GM23248 (cell line): ENCODE data around the gene RBM47. TPM values are rescaled to one million over a fixed set of nuclear protein-coding genes. Genes with fewer than 3 reads are reported as not detected.

ENCODE experiments used
- DNase-seq: peaks from one replicate; pipeline ENCODE4 v3.0.0-alpha.2; 2015
- H2AFZ ChIP-seq: fragments of 200-600 bp; sonication (generic); 2 replicates; pipeline ENCODE4 v1.6.1; 2016; ENCODE audit warnings: antibody characterized with exemption
- H3F3A ChIP-seq: fragments of 200-600 bp; sonication (generic); 2 replicates; pipeline ENCODE4 v1.6.1; 2016; ENCODE audit warnings: mild to moderate bottlenecking, antibody characterized with exemption, mixed run types; ENCODE audit not compliant: insufficient read depth
- H3K27ac ChIP-seq: fragments of 200-600 bp; sonication (generic); 2 replicates; pipeline ENCODE4 v1.5.1; 2016; ENCODE audit warnings: mild to moderate bottlenecking
- H3K27me3 ChIP-seq: fragments of 200-600 bp; sonication (generic); replicated peaks from 2 replicates; pipeline ENCODE4 v1.6.1; 2016; ENCODE audit warnings: mild to moderate bottlenecking; ENCODE audit not compliant: insufficient read depth
- H3K36me3 ChIP-seq: fragments of 200-600 bp; sonication (generic); 2 replicates; pipeline ENCODE4 v1.6.1; 2016; ENCODE audit warnings: low read depth, mild to moderate bottlenecking
- H3K4me1 ChIP-seq: fragments of 200-600 bp; sonication (generic); 2 replicates; pipeline ENCODE4 v1.6.1; 2016; ENCODE audit warnings: mild to moderate bottlenecking; ENCODE audit not compliant: insufficient read depth
- H3K4me2 ChIP-seq: fragments of 200-600 bp; sonication (generic); one replicate; pipeline ENCODE4 v1.6.1; 2016; ENCODE audit warnings: mild to moderate bottlenecking; ENCODE audit not compliant: unreplicated experiment
- H3K4me3 ChIP-seq: fragments of 200-600 bp; sonication (generic); 2 replicates; pipeline ENCODE4 v1.5.1; 2016; ENCODE audit warnings: mild to moderate bottlenecking
- H3K79me2 ChIP-seq: fragments of 200-600 bp; sonication (generic); 2 replicates; pipeline ENCODE4 v1.6.1; 2016; ENCODE audit warnings: mild to moderate bottlenecking; ENCODE audit not compliant: insufficient read depth
- H3K9ac ChIP-seq: fragments of 200-600 bp; sonication (generic); 2 replicates; pipeline ENCODE4 v1.6.1; 2016; ENCODE audit warnings: mild to moderate bottlenecking
- H3K9me2 ChIP-seq: fragments of 200-600 bp; sonication (generic); 2 replicates; pipeline ENCODE4 v1.6.1; 2016; ENCODE audit warnings: mixed run types, mild to moderate bottlenecking, moderate library complexity; ENCODE audit not compliant: insufficient read depth
- H3K9me3 ChIP-seq: fragments of 200-600 bp; sonication (generic); one replicate; pipeline ENCODE4 v1.6.1; 2017; ENCODE audit warnings: low read depth
- H4K20me1 ChIP-seq: fragments of 200-600 bp; sonication (generic); 2 replicates; pipeline ENCODE4 v1.6.0; 2016; ENCODE audit not compliant: insufficient read depth
- EZH2 ChIP-seq: fragments of 200-600 bp; sonication (generic); IDR thresholded peaks from 2 replicates; pipeline ENCODE4 v1.6.1; 2018; ENCODE audit warnings: antibody characterized with exemption, mild to moderate bottlenecking; ENCODE audit not compliant: insufficient read depth, poor library complexity, severe bottlenecking
- EZH2phosphoT487 ChIP-seq: fragments of 200-600 bp; sonication (generic); IDR thresholded peaks from 2 replicates; pipeline ENCODE4 v1.6.1; 2018; ENCODE audit warnings: antibody characterized with exemption, moderate library complexity, mild to moderate bottlenecking, low read depth; ENCODE audit not compliant: insufficient read depth
- whole genome bisulfite sequencing, 2 experiments: methylation state at CpG; one replicate each; pipeline ENCODE4 v1.1.6; 2015 to 2017; ENCODE audit warnings: low lambda C conversion rate in 2 of 2, low coverage in 1 of 2; ENCODE audit errors: missing lambda C conversion rate in 2 of 2; 5-methylcytosine and 5-hydroxymethylcytosine counted together
- in situ Hi-C: fragments of 300-500 bp; cut with MboI; formaldehyde crosslinking; loops from 2 replicates; pipeline ENCODE4 v1.15.0; 2020
- polyA plus RNA-seq: library from polyadenylated mRNA; unstranded; fragments of >200 nt; fragmentation: Nextera tagmentation; extraction: Ambion mirVana; gene quantifications from 2 replicates; pipeline ENCODE4 v1.2.1, GENCODE V29; 2016
- total RNA-seq: library from RNA; depleted of rRNA; stranded (reverse); fragments of >200 nt; shearing (Covaris generic); gene quantifications from 2 replicates; pipeline ENCODE4 v1.2.3, GENCODE V29; 2014

Gene RBM47
- total and polyA plus RNA-seq, 2 experiments from 2014 or later = 0.70 to 1.3 TPM

- Histone ChIP-seq H3F3A (no peaks in the 10 kb centered on the region), H4K20me1 (no peaks in the 10 kb centered on the region), H3K4me3 (no peak overlapping the region), H3K4me1 (peaks cover 3% of the 10 kb centered on the region; the same call in 1 of the 2 replicates), H3K27me3 (no peaks in the 10 kb centered on the region), H3K9me2 (no peaks in the 10 kb centered on the region), H3K36me3 (no peaks in the 10 kb centered on the region), H3K79me2 (no peaks in the 10 kb centered on the region), H2AFZ (no peak overlapping the region), H3K9ac (no peak overlapping the region), H3K27ac (no peak overlapping the region), H3K9me3 (no peaks in the 10 kb centered on the region), H3K4me2 (no peak overlapping the region)
- 85 to 89% methylated on average over 14 of the region's 14 CpGs for WGBS, 2 experiments
- no peak for DNase-seq
- TF ChIP-seq EZH2phosphoT487 (no peak), EZH2 (no peak)
- in situ Hi-C loops = no loop called here
These were observed 59.2 kb downstream of the RBM47 start for GRCh38 chr4:40570348-40571077.

GRCh38 chr4:40564815-40565483 is 64.7 kb downstream of the RBM47 start:
- TF ChIP-seq EZH2phosphoT487 = no peak
- TF ChIP-seq EZH2 = no peak
- no peak overlapping the region for H2AFZ ChIP-seq

GRCh38 chr4:40564004-40564403 is 65.7 kb downstream of the RBM47 start:
- 0 out of 2 replicates have a peak, but pooled peaks cover 4% of the 10 kb centered on the region for H3K4me1 ChIP-seq
- H3K9me3 ChIP-seq = no peaks in the 10 kb centered on the region
- H3K27ac ChIP-seq = no peak overlapping the region
- H4K20me1 ChIP-seq = no peaks in the 10 kb centered on the region
- WGBS, 2 experiments = 45 to 53% methylated on average over 3 of the region's 3 CpGs
- no peak overlapping the region for H3K4me2 ChIP-seq
- no peaks in the 10 kb centered on the region for H3K79me2 ChIP-seq
- no peaks in the 10 kb centered on the region for H3K27me3 ChIP-seq
- H3K4me3 ChIP-seq = no peak overlapping the region
- H3K36me3 ChIP-seq = no peaks in the 10 kb centered on the region
- in situ Hi-C loops = no loop called here
- H3K9ac ChIP-seq = no peak overlapping the region
- H3K9me2 ChIP-seq = no peaks in the 10 kb centered on the region
- TF ChIP-seq EZH2 (no peak), EZH2phosphoT487 (no peak)
- no peaks in the 10 kb centered on the region for H3F3A ChIP-seq
- DNase-seq = peak; percentile 44
- H2AFZ ChIP-seq = no peak overlapping the region

More at GRCh38 chr4:40564815-40565483, 64.7 kb downstream of the RBM47 start:
- H3K27ac ChIP-seq = no peak overlapping the region
- no peaks in the 10 kb centered on the region for H3F3A ChIP-seq
- H3K9me2 ChIP-seq = no peaks in the 10 kb centered on the region
- H3K4me2 ChIP-seq = no peak overlapping the region
- WGBS, 2 experiments = 60% methylated on average over 5 of the region's 5 CpGs
- H4K20me1 ChIP-seq = no peaks in the 10 kb centered on the region
- no peak for DNase-seq
- no peaks in the 10 kb centered on the region for H3K79me2 ChIP-seq
- H3K9me3 ChIP-seq = no peaks in the 10 kb centered on the region
- H3K27me3 ChIP-seq = no peaks in the 10 kb centered on the region
- H3K9ac ChIP-seq = no peak overlapping the region
- H3K36me3 ChIP-seq = no peaks in the 10 kb centered on the region
- no peak overlapping the region for H3K4me3 ChIP-seq
- in situ Hi-C loops = no loop called here
- 0 out of 2 replicates have a peak, but pooled peaks cover 4% of the 10 kb centered on the region for H3K4me1 ChIP-seq

- Histone ChIP-seq H3K9me2 (no peaks in the 10 kb centered on the region), H3K79me2 (no peaks in the 10 kb centered on the region), H3K4me1 (0 out of 2 replicates have a peak, but pooled peaks cover 4% of the 10 kb centered on the region), H3K27me3 (no peaks in the 10 kb centered on the region), H4K20me1 (no peaks in the 10 kb centered on the region), H2AFZ (no peak overlapping the region), H3K36me3 (no peaks in the 10 kb centered on the region), H3F3A (no peaks in the 10 kb centered on the region), H3K4me3 (no peak overlapping the region), H3K9ac (no peak overlapping the region), H3K27ac (no peak overlapping the region), H3K4me2 (no peak overlapping the region), H3K9me3 (no peaks in the 10 kb centered on the region)
- in situ Hi-C loops = no loop called here
- WGBS, 2 experiments = 94 to 95% methylated on average over 4 of the region's 4 CpGs
- DNase-seq = no peak
- TF ChIP-seq EZH2phosphoT487 (no peak), EZH2 (no peak)
These were observed 66.3 kb downstream of the RBM47 start for GRCh38 chr4:40563401-40563800.
